ENCODE results near the gene RAB11FIP2.

The RAB11FIP2 gene

GRCh38 chr10:117988814-117989213 lies 57.9 kb downstream of the RAB11FIP2 start:
- H3K4me3 ChIP-seq (ENCODE audit: low read length): no peak overlapping the region
- TF ChIP-seq, protein P1, sequence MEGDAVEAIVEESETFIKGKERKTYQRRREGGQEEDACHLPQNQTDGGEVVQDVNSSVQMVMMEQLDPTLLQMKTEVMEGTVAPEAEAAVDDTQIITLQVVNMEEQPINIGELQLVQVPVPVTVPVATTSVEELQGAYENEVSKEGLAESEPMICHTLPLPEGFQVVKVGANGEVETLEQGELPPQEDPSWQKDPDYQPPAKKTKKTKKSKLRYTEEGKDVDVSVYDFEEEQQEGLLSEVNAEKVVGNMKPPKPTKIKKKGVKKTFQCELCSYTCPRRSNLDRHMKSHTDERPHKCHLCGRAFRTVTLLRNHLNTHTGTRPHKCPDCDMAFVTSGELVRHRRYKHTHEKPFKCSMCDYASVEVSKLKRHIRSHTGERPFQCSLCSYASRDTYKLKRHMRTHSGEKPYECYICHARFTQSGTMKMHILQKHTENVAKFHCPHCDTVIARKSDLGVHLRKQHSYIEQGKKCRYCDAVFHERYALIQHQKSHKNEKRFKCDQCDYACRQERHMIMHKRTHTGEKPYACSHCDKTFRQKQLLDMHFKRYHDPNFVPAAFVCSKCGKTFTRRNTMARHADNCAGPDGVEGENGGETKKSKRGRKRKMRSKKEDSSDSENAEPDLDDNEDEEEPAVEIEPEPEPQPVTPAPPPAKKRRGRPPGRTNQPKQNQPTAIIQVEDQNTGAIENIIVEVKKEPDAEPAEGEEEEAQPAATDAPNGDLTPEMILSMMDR (conservative IDR thresholded peaks at IDR 0.05; ENCODE audit: low read length): no peak
- DNase-seq (ENCODE audit: low read depth): no peak

GRCh38 chr10:117987244-117987909 lies 59.4 kb downstream of the RAB11FIP2 start:
- DNase-seq (ENCODE audit: low read depth): no peak
- H3K4me3 ChIP-seq (ENCODE audit: low read length): no peak overlapping the region
- TF ChIP-seq, protein P1 (conservative IDR thresholded peaks at IDR 0.05; ENCODE audit: low read length): no peak

DNA sequence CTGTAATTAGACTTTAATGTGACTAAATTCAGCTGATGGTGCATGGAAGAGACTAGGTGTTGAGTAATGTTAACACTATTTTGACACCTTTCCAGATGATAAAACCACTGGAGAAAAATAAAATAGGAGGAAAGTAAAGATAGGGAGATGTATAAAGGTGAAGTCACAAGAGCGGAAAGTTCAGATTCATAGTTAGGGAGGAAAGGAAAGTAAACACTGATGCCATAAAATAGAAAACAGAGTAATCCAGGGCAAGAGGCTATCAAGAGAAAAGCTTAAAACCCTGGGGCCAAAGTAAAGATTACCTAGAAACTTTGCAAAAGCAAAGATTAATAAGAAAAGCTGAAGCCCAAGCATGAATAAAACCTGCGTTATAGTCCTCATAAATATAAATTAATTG lies 62.8 kb downstream of the RAB11FIP2 start:
- TF ChIP-seq, protein P1 (conservative IDR thresholded peaks at IDR 0.05; ENCODE audit: low read length): no peak
- DNase-seq (ENCODE audit: low read depth): no peak
- H3K4me3 ChIP-seq (ENCODE audit: low read length): no peak overlapping the region

- DNase-seq (ENCODE audit: low read depth): no peak
- TF ChIP-seq, protein P1 (conservative IDR thresholded peaks at IDR 0.05; ENCODE audit: low read length): no peak
- H3K4me3 ChIP-seq (ENCODE audit: low read length): no peak overlapping the region
Observed at GRCh38 chr10:117980755-117981702, 65.7 kb downstream of the RAB11FIP2 start.

DNA sequence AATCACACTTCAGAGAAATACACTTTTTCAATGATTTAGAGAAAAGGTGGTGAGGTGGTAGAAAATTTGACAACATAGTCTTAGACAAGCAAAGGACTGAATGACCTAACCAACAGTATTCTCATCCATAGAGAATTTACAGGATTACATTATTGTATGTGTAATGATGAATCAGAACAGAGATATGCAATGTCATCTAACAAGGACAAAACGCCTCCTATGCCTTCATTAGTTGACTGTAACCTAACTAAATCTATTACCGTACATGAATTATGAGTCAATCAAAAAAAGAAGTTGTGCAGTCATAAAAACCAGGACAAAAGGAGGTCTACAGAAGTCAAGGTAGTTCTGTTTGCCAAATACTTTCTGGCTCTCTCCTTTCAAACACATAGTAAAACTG lies 66.5 kb downstream of the RAB11FIP2 start:
- TF ChIP-seq, protein P1 (conservative IDR thresholded peaks at IDR 0.05; ENCODE audit: low read length): no peak
- H3K4me3 ChIP-seq (ENCODE audit: low read length): no peak overlapping the region
- DNase-seq (ENCODE audit: low read depth): peak; percentile 66

DNA sequence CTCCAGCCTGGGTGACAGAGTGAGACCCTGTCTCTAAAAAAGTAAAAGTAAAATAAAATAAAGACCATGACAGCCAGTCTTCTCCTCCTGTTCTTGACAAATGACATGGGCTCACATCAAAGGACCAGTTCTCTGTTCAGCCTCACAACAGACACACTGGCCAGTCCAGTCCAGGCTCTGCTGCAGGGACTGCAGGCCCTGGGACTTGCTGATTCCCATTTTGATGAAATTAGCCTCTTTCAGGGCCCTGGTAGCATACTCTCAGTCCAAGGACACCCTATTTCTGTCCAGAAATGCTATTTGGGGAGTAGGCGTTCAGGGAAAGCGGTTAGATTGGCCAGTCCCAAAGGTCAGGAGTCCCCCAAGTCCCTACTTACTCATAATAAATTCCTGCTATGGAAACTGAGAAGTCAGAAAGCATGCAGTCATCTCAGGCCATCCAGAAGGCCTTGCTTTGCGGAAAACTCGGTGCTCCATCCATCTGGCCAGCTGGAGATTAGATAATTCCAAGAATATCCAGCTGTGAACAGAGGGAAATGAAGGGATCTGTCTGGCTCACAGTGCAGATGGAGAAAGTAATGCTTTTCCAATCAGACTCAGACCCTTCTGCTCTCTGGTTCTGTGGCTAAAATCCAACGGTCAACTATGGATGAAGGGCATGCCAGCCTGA lies 74.4 kb downstream of the RAB11FIP2 start:
- TF ChIP-seq, protein P1 (conservative IDR thresholded peaks at IDR 0.05; ENCODE audit: low read length): no peak
- no peak overlapping the region for H3K4me3 ChIP-seq (ENCODE audit: low read length)
- DNase-seq (ENCODE audit: low read depth): no peak

Data from AG10803 (cell line).